GM12891 (cell line): ENCODE measurements around the gene HMG20B.

Source experiments
- PAX5 ChIP-seq: IDR thresholded peaks from 2 replicates; pipeline ENCODE4 v1.6.1; 2011; ENCODE audit warnings: low read length, moderate library complexity, mild to moderate bottlenecking; ENCODE audit not compliant: insufficient read depth, severe bottlenecking
- POLR2A ChIP-seq: IDR thresholded peaks from 2 replicates; pipeline ENCODE4 v1.6.1; 2011; ENCODE audit warnings: low read depth, low read length, control low read depth
- POLR2AphosphoS5 ChIP-seq: IDR thresholded peaks from 2 replicates; pipeline ENCODE4 v1.6.1; 2011; ENCODE audit warnings: low read depth, low read length, control low read depth

GRCh38 chr19:3619631-3620012, 46.9 kb downstream of the HMG20B start:
- TF ChIP-seq POLR2A (no peak), POLR2AphosphoS5 (no peak), PAX5 (no peak)
